ENCODE data around the gene OR52E5. TPM values are rescaled to one million over a fixed set of nuclear protein-coding genes. Genes with fewer than 3 reads are reported as not detected.

OR52E5 gene
- total and polyA plus RNA-seq, 3 experiments from 2014 or later = not detected

GRCh38 chr11:5928271-5928670, 35.3 kb downstream of the OR52E5 start:
- peaks cover 0 to 18% (median 9%) of the 10 kb centered on the region in 5 donors for H3K9me3 Mint-ChIP-seq
- no peaks in the 10 kb centered on the region for H3K9me3 ChIP-seq (ENCODE audit: low read length)

GRCh38 chr11:5928811-5929210, 35.8 kb downstream of the OR52E5 start:
- no peak overlapping the region for H3K27ac ChIP-seq (ENCODE audit: low read depth, low read length)
- peaks cover 0 to 17% (median 11%) of the 10 kb centered on the region in 5 donors for H3K9me3 Mint-ChIP-seq
- H3K4me1 Mint-ChIP-seq = no peaks in the 10 kb centered on the region

More at GRCh38 chr11:5928271-5928670, 35.3 kb downstream of the OR52E5 start:
- H3K4me1 ChIP-seq (ENCODE audit: insufficient read depth, low read length) = no peaks in the 10 kb centered on the region
- ChIA-PET POLR2A (no interaction called here), CTCF (no interaction called here)
- no peaks in the 10 kb centered on the region for H3K36me3 ChIP-seq (ENCODE audit: insufficient read depth, low read length)
- Mint-ChIP-seq H3K36me3 (no peaks in the 10 kb centered on the region), H3K27ac (no peak overlapping the region), H3K4me1 (no peaks in the 10 kb centered on the region), H3K4me3 (no peak overlapping the region), H3K27me3 (peaks cover 3 to 6% of the 10 kb centered on the region in 2 donors)
- H3K27ac ChIP-seq (ENCODE audit: low read depth, low read length) = no peak overlapping the region
- no peak for DNase-seq
- no peaks in the 10 kb centered on the region for H3K27me3 ChIP-seq (ENCODE audit: insufficient read depth, low read length, poor library complexity, severe bottlenecking)
- no peak overlapping the region for H3K4me3 ChIP-seq (ENCODE audit: low read length)

GRCh38 chr11:5929571-5930368, 36.8 kb downstream of the OR52E5 start:
- Mint-ChIP-seq H3K4me1 (no peaks in the 10 kb centered on the region), H3K4me3 (no peak overlapping the region), H3K9me3 (peaks cover 0 to 11% (median 8%) of the 10 kb centered on the region in 5 donors), H3K36me3 (no peaks in the 10 kb centered on the region), H3K27ac (no peak overlapping the region), H3K27me3 (peaks cover 3 to 6% of the 10 kb centered on the region in 2 donors)
- Histone ChIP-seq H3K27ac (ENCODE audit: low read depth, low read length) (no peak overlapping the region), H3K27me3 (ENCODE audit: insufficient read depth, low read length, poor library complexity, severe bottlenecking) (no peaks in the 10 kb centered on the region), H3K36me3 (ENCODE audit: insufficient read depth, low read length) (no peaks in the 10 kb centered on the region), H3K4me1 (ENCODE audit: insufficient read depth, low read length) (no peaks in the 10 kb centered on the region), H3K9me3 (ENCODE audit: low read length) (no peaks in the 10 kb centered on the region), H3K4me3 (ENCODE audit: low read length) (no peak overlapping the region)
- POLR2A ChIA-PET = no interaction called here
- CTCF ChIA-PET = no interaction called here
- no peak for DNase-seq

More at GRCh38 chr11:5928811-5929210, 35.8 kb downstream of the OR52E5 start:
- Histone ChIP-seq H3K27me3 (ENCODE audit: insufficient read depth, low read length, poor library complexity, severe bottlenecking) (no peaks in the 10 kb centered on the region), H3K9me3 (ENCODE audit: low read length) (no peaks in the 10 kb centered on the region), H3K4me1 (ENCODE audit: insufficient read depth, low read length) (no peaks in the 10 kb centered on the region), H3K36me3 (ENCODE audit: insufficient read depth, low read length) (no peaks in the 10 kb centered on the region), H3K4me3 (ENCODE audit: low read length) (no peak overlapping the region)
- no peak overlapping the region for H3K27ac Mint-ChIP-seq
- no peak for DNase-seq
- peaks cover 3 to 6% of the 10 kb centered on the region in 2 donors for H3K27me3 Mint-ChIP-seq
- no peaks in the 10 kb centered on the region for H3K36me3 Mint-ChIP-seq
- ChIA-PET CTCF (no interaction called here), POLR2A (no interaction called here)
- no peak overlapping the region for H3K4me3 Mint-ChIP-seq

GRCh38 chr11:5930614-5931013, 37.6 kb downstream of the OR52E5 start:
- Mint-ChIP-seq H3K4me1 (no peaks in the 10 kb centered on the region), H3K4me3 (no peak overlapping the region), H3K9me3 (peaks cover 0 to 13% (median 4%) of the 10 kb centered on the region in 5 donors), H3K36me3 (no peaks in the 10 kb centered on the region), H3K27ac (no peak overlapping the region), H3K27me3 (peaks cover 3 to 6% of the 10 kb centered on the region in 2 donors)
- Histone ChIP-seq H3K27me3 (ENCODE audit: insufficient read depth, low read length, poor library complexity, severe bottlenecking) (no peaks in the 10 kb centered on the region), H3K9me3 (ENCODE audit: low read length) (no peaks in the 10 kb centered on the region), H3K4me3 (ENCODE audit: low read length) (no peak overlapping the region), H3K27ac (ENCODE audit: low read depth, low read length) (no peak overlapping the region), H3K4me1 (ENCODE audit: insufficient read depth, low read length) (no peaks in the 10 kb centered on the region), H3K36me3 (ENCODE audit: insufficient read depth, low read length) (no peaks in the 10 kb centered on the region)
- ChIA-PET CTCF (no interaction called here), POLR2A (no interaction called here)
- DNase-seq = no peak

- H3K36me3 Mint-ChIP-seq = no peaks in the 10 kb centered on the region
Measured at GRCh38 chr11:5931061-5931460, 38.1 kb downstream of the OR52E5 start.

GRCh38 chr11:5932671-5933070, 39.7 kb downstream of the OR52E5 start:
- POLR2A ChIA-PET = no interaction called here
- Mint-ChIP-seq H3K27ac (peak overlapping the region in 1 of 8 donors; percentile 77), H3K36me3 (no peaks in the 10 kb centered on the region), H3K4me3 (no peak overlapping the region), H3K9me3 (peaks cover 0 to 17% (median 4%) of the 10 kb centered on the region in 5 donors), H3K27me3 (peaks cover 3 to 9% of the 10 kb centered on the region in 2 donors), H3K4me1 (no peaks in the 10 kb centered on the region)
- Histone ChIP-seq H3K27me3 (ENCODE audit: insufficient read depth, low read length, poor library complexity, severe bottlenecking) (no peaks in the 10 kb centered on the region), H3K27ac (ENCODE audit: low read depth, low read length) (no peak overlapping the region), H3K9me3 (ENCODE audit: low read length) (no peaks in the 10 kb centered on the region), H3K4me1 (ENCODE audit: insufficient read depth, low read length) (no peaks in the 10 kb centered on the region), H3K4me3 (ENCODE audit: low read length) (no peak overlapping the region), H3K36me3 (ENCODE audit: insufficient read depth, low read length) (no peaks in the 10 kb centered on the region)
- CTCF ChIA-PET = no interaction called here
- no peak for DNase-seq

More at GRCh38 chr11:5931061-5931460, 38.1 kb downstream of the OR52E5 start:
- Histone ChIP-seq H3K27me3 (ENCODE audit: insufficient read depth, low read length, poor library complexity, severe bottlenecking) (no peaks in the 10 kb centered on the region), H3K4me1 (ENCODE audit: insufficient read depth, low read length) (no peaks in the 10 kb centered on the region), H3K9me3 (ENCODE audit: low read length) (no peaks in the 10 kb centered on the region), H3K4me3 (ENCODE audit: low read length) (no peak overlapping the region), H3K36me3 (ENCODE audit: insufficient read depth, low read length) (no peaks in the 10 kb centered on the region), H3K27ac (ENCODE audit: low read depth, low read length) (no peak overlapping the region)
- DNase-seq = no peak
- Mint-ChIP-seq H3K4me3 (no peak overlapping the region), H3K4me1 (no peaks in the 10 kb centered on the region), H3K27ac (no peak overlapping the region), H3K27me3 (peaks cover 3 to 6% of the 10 kb centered on the region in 2 donors), H3K9me3 (peaks cover 0 to 17% (median 4%) of the 10 kb centered on the region in 5 donors)
- CTCF ChIA-PET = no interaction called here
- POLR2A ChIA-PET = no interaction called here

GRCh38 chr11:5933116-5933515, 40.1 kb downstream of the OR52E5 start:
- Histone ChIP-seq H3K9me3 (ENCODE audit: low read length) (no peaks in the 10 kb centered on the region), H3K4me1 (ENCODE audit: insufficient read depth, low read length) (no peaks in the 10 kb centered on the region), H3K36me3 (ENCODE audit: insufficient read depth, low read length) (no peaks in the 10 kb centered on the region), H3K27ac (ENCODE audit: low read depth, low read length) (no peak overlapping the region), H3K27me3 (ENCODE audit: insufficient read depth, low read length, poor library complexity, severe bottlenecking) (no peaks in the 10 kb centered on the region), H3K4me3 (ENCODE audit: low read length) (no peak overlapping the region)
- Mint-ChIP-seq H3K4me3 (no peak overlapping the region), H3K27me3 (peaks cover 3 to 12% of the 10 kb centered on the region in 2 donors), H3K27ac (no peak overlapping the region), H3K36me3 (no peaks in the 10 kb centered on the region), H3K4me1 (no peaks in the 10 kb centered on the region), H3K9me3 (peaks cover 0 to 20% (median 4%) of the 10 kb centered on the region in 5 donors)
- POLR2A ChIA-PET = no interaction called here
- no peak for DNase-seq
- CTCF ChIA-PET = no interaction called here

- Mint-ChIP-seq H3K36me3 (no peaks in the 10 kb centered on the region), H3K27me3 (peaks cover 1 to 16% of the 10 kb centered on the region in 2 donors), H3K27ac (no peak overlapping the region), H3K9me3 (peaks cover 0 to 11% (median 0%) of the 10 kb centered on the region in 5 donors), H3K4me1 (no peaks in the 10 kb centered on the region), H3K4me3 (no peak overlapping the region)
- H3K27me3 ChIP-seq (ENCODE audit: insufficient read depth, low read length, poor library complexity, severe bottlenecking) = no peaks in the 10 kb centered on the region
- POLR2A ChIA-PET = no interaction called here
- CTCF ChIA-PET = no interaction called here
- no peaks in the 10 kb centered on the region for H3K4me1 ChIP-seq (ENCODE audit: insufficient read depth, low read length)
- H3K36me3 ChIP-seq (ENCODE audit: insufficient read depth, low read length) = no peaks in the 10 kb centered on the region
- H3K9me3 ChIP-seq (ENCODE audit: low read length) = no peaks in the 10 kb centered on the region
- H3K27ac ChIP-seq (ENCODE audit: low read depth, low read length) = no peak overlapping the region
- no peak overlapping the region for H3K4me3 ChIP-seq (ENCODE audit: low read length)
- DNase-seq = no peak
Measured at GRCh38 chr11:5937868-5938602, 45.0 kb downstream of the OR52E5 start.
